ENCODE data around the gene ARHGAP40. TPM values are rescaled to one million over a fixed set of nuclear protein-coding genes. Genes with fewer than 3 reads are reported as not detected.
A peak's percentile ranks its signal among the peaks of the same experiment; 100 is the strongest.

Gene ARHGAP40
- total and polyA plus RNA-seq, 2 of the 8 experiments (the other 6 are each of a cell fraction or from before 2014, with no cell fraction given): 0.74 to 1.4 TPM

GRCh38 chr20:38600057-38600456, 1.6 kb upstream of the ARHGAP40 start:
- POLR2A ChIA-PET (ENCODE audit: partially characterized antibody): no interaction called here
- Histone ChIP-seq H3K14ac (ENCODE audit: insufficient read length) (no peak overlapping the region), H4K5ac (ENCODE audit: insufficient read length, low read depth, low read length) (no peak overlapping the region), H3K23me2 (ENCODE audit: low read depth, low read length) (peaks cover 8% of the 10 kb centered on the region; the same call in 1 of the 2 replicates), H3K4me3 (ENCODE audit: extremely low read depth in 1 of 4, insufficient read depth in 2 of 4, low read depth in 3 of 4, low read length in 4 of 4) (no peak overlapping the region), H2BK120ac (replicated peaks; ENCODE audit: low read depth, low read length) (peak overlapping the region; percentile 26), H3K27me3 (replicated peaks in 1 of 4; ENCODE audit: control insufficient read depth in 3 of 4, extremely low read depth in 1 of 4, insufficient read depth in 3 of 4, low read length in 3 of 4) (peaks cover 0 to 9% (median 4%) of the 10 kb centered on the region in 4 experiments; a peak in 4 of 7 replicates), H3K27ac (ENCODE audit: low read depth, low read length) (no peak overlapping the region), H3K79me1 (ENCODE audit: low read depth, low read length) (no peaks in the 10 kb centered on the region), H2AFZ (ENCODE audit: low read length) (no peak overlapping the region), H3K9ac (replicated peaks in 1 of 4; ENCODE audit: extremely low read depth in 1 of 4, low read depth in 3 of 4, low read length in 3 of 4) (no peak overlapping the region), H4K91ac (replicated peaks; ENCODE audit: insufficient read length, low read length) (no peak overlapping the region), H3K56ac (replicated peaks; ENCODE audit: insufficient read length, low read depth, low read length) (no peak overlapping the region), H3K79me2 (ENCODE audit: control insufficient read depth in 1 of 2, insufficient read depth in 2 of 2, low read length in 2 of 2) (no peaks in the 10 kb centered on the region), H3K36me3 (ENCODE audit: control insufficient read depth in 2 of 4, insufficient read depth in 4 of 4, low read length in 3 of 4) (no peaks in the 10 kb centered on the region), H2BK20ac (ENCODE audit: low read length) (no peak overlapping the region), H3K4me1 (replicated peaks in 1 of 4; ENCODE audit: control insufficient read depth in 3 of 4, insufficient read depth in 4 of 4, low read length in 3 of 4) (peaks cover 0 to 16% (median 12%) of the 10 kb centered on the region in 4 experiments; a peak in 6 of 7 replicates), H3K9me3 (ENCODE audit: insufficient read depth in 2 of 2, low read depth in 1 of 2, low read length in 1 of 2) (no peaks in the 10 kb centered on the region), H3K18ac (ENCODE audit: extremely low read depth, low read length) (no peak overlapping the region), H2AK5ac (ENCODE audit: low read depth, low read length) (no peak overlapping the region), H2BK15ac (ENCODE audit: low read length) (no peak overlapping the region), H3K23ac (ENCODE audit: insufficient read length) (no peak overlapping the region), H3K4ac (replicated peaks; ENCODE audit: insufficient read length, low read depth, low read length) (peak overlapping the region; percentile 33), H3K4me2 (ENCODE audit: insufficient read depth in 1 of 2, low read depth in 2 of 2, low read length in 2 of 2) (no peak overlapping the region; a peak in 1 of 4 replicates), H2BK5ac (ENCODE audit: low read depth, low read length) (no peak overlapping the region), H2BK12ac (ENCODE audit: low read depth, low read length) (0 out of 2 replicates have a peak overlapping the region, but pooled peaks have one; percentile 87), H4K8ac (ENCODE audit: extremely low read depth, insufficient read depth, low read length) (no peak overlapping the region), H4K20me1 (replicated peaks in 1 of 2; ENCODE audit: control insufficient read depth in 1 of 2, insufficient read depth in 2 of 2, low read length in 2 of 2) (no peaks in the 10 kb centered on the region)
- CTCF ChIA-PET (ENCODE audit: partially characterized antibody): interaction anchor here (1.3 to 1.4 kb wide), 2 partner anchors 13 to 23 kb away, joined by 3 read pairs; no protein-coding TSS in a partner anchor
- FAIRE-seq (no peak), DNase-seq (ENCODE audit: low read depth in 1 of 2, low spot score in 2 of 2) (no peak)
- WGBS, 2 experiments (ENCODE audit: extremely low coverage in 1 of 2, insufficient coverage in 1 of 2, insufficient read length in 1 of 2, insufficient replicate concordance in 2 of 2, low coverage in 1 of 2, low lambda C conversion rate in 2 of 2, missing lambda C conversion rate in 1 of 2): 94% methylated on average over 1 of the region's 1 CpG; no CpG with 5 or more reads in 1 of the 2 experiments
- TF ChIP-seq NRF1 (IDR thresholded peaks at IDR 0.05; ENCODE audit: low read depth, low read length) (no peak), KDM1A (IDR thresholded peaks at IDR 0.05; ENCODE audit: borderline replicate concordance, low read length) (no peak), ZNF274 (IDR thresholded peaks at IDR 0.05; ENCODE audit: borderline replicate concordance, extremely low read depth, low read length) (no peak), YY1 (IDR thresholded peaks at IDR 0.05; ENCODE audit: low read depth, low read length) (no peak), TBP (IDR thresholded peaks at IDR 0.05; ENCODE audit: low read depth, low read length) (no peak), EZH2 (IDR thresholded peaks at IDR 0.05; ENCODE audit: low read depth, low read length, severe bottlenecking) (no peak), NANOG (IDR thresholded peaks at IDR 0.05; ENCODE audit: insufficient read depth, low read depth, low read length, poor library complexity, severe bottlenecking) (no peak), TAF1 (IDR thresholded peaks at IDR 0.05; ENCODE audit: low read depth, low read length) (no peak), POU5F1 (IDR thresholded peaks at IDR 0.05; ENCODE audit: low read depth, low read length) (no peak), ASH2L (IDR thresholded peaks at IDR 0.05; ENCODE audit: low read length) (no peak), POLR2A (IDR thresholded peaks at IDR 0.05; ENCODE audit: control extremely low read depth in 1 of 2, low read depth in 2 of 2, low read length in 2 of 2) (no peak), GTF2F1 (IDR thresholded peaks at IDR 0.05; ENCODE audit: borderline replicate concordance, low read depth, low read length) (no peak), GABPA (IDR thresholded peaks at IDR 0.05; ENCODE audit: borderline replicate concordance, insufficient read depth, low read length) (no peak), SIX5 (IDR thresholded peaks at IDR 0.05; ENCODE audit: low read depth, low read length) (no peak), HDAC2 (IDR thresholded peaks at IDR 0.05; ENCODE audit: borderline replicate concordance in 1 of 2, low read depth in 2 of 2, low read length in 2 of 2) (no peak)

Data from H1 (cell line).